Measurements from ENCODE around the gene MYH15. TPM values are rescaled to one million over a fixed set of nuclear protein-coding genes. Genes with fewer than 3 reads are reported as not detected.

Gene MYH15
- total RNA-seq, 4 donors from 2014 or later: under 0.01 to 0.22 TPM; not detected in 2

DNA sequence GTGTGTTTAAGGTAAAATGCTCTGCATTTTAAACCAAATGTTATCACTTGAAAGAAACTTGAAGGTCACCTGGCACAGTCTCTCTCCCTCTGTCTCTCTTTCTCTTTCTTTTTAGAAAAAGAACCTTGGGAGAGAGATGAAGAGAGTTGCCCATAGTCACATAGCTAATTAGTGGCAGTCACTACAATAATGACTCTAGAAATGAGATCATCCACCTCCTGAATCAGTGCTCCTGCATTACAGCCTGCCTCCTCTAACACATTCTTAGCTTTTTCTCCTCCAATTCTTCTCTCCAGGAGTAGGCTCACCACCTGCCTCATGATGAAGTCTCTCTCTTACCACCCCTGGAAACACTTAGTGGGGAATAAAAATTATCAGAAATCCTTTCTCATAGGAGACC is 2.5 kb downstream of the MYH15 start:
- TF ChIP-seq, protein P1, sequence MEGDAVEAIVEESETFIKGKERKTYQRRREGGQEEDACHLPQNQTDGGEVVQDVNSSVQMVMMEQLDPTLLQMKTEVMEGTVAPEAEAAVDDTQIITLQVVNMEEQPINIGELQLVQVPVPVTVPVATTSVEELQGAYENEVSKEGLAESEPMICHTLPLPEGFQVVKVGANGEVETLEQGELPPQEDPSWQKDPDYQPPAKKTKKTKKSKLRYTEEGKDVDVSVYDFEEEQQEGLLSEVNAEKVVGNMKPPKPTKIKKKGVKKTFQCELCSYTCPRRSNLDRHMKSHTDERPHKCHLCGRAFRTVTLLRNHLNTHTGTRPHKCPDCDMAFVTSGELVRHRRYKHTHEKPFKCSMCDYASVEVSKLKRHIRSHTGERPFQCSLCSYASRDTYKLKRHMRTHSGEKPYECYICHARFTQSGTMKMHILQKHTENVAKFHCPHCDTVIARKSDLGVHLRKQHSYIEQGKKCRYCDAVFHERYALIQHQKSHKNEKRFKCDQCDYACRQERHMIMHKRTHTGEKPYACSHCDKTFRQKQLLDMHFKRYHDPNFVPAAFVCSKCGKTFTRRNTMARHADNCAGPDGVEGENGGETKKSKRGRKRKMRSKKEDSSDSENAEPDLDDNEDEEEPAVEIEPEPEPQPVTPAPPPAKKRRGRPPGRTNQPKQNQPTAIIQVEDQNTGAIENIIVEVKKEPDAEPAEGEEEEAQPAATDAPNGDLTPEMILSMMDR (IDR thresholded peaks at IDR 0.05): no peak
- no peak for TF ChIP-seq POLR2A (IDR thresholded peaks at IDR 0.05)
- TF ChIP-seq EP300 (IDR thresholded peaks at IDR 0.05): no peak
- no peak for DNase-seq (ENCODE audit: low spot score in 2 of 2)
- Histone ChIP-seq H3K27me3 (no peaks in the 10 kb centered on the region), H3K9me3 (no peaks in the 10 kb centered on the region), H3K4me1 (no peaks in the 10 kb centered on the region), H3K27ac (no peak overlapping the region), H3K36me3 (no peaks in the 10 kb centered on the region), H3K4me3 (no peak overlapping the region)

DNA sequence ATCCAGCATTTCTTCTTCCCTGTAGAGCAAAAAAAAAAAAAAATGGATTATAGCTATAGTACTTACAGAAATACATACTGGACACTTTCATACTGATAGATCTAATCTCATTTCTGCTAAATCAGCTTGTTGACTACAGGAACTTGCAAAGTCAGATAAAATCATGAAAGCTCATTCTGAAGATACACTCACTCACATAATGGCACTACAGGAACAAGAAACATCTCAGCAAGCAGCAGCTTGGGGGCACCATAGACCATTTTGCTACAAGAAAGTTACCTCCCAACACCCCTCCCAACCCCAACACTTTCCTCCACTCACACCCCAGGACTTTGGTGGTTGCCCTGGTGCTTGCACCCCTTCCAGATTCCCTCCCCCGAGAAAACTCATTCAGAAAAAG is 4.6 kb downstream of the MYH15 start:
- no peaks in the 10 kb centered on the region for H3K9me3 ChIP-seq
- H3K27me3 ChIP-seq: no peaks in the 10 kb centered on the region
- DNase-seq (ENCODE audit: low spot score in 2 of 2): no peak
- H3K4me1 ChIP-seq: no peaks in the 10 kb centered on the region
- H3K27ac ChIP-seq: no peak overlapping the region
- no peak overlapping the region for H3K4me3 ChIP-seq
- WGBS, 2 donors: 85% methylated on average over 1 of the region's 1 CpG
- H3K36me3 ChIP-seq: no peaks in the 10 kb centered on the region
- TF ChIP-seq POLR2A (IDR thresholded peaks at IDR 0.05) (no peak), EP300 (IDR thresholded peaks at IDR 0.05) (no peak)
- TF ChIP-seq, protein P1 (IDR thresholded peaks at IDR 0.05): no peak

DNA sequence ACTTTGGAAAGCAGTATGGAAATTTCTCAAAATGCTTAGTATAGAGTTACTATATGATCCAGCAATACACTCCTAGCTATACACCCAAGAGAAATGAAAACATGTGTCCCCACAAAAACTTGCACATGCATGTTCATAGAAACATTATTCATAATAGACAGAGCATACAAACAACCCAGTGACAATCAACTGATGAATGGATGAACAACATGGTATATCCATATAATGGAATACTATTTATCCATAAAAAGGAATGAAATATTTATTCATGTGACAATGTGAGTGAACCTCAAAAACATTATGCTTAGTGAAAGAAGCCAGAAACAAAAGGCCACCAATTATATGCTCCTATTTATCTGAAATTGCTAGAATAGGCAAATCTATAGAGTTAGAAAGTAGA is 6.7 kb downstream of the MYH15 start:
- no peak for DNase-seq (ENCODE audit: low spot score in 2 of 2)
- no peaks in the 10 kb centered on the region for H3K27me3 ChIP-seq
- H3K27ac ChIP-seq: no peak overlapping the region
- no peak for TF ChIP-seq POLR2A (IDR thresholded peaks at IDR 0.05)
- TF ChIP-seq EP300 (IDR thresholded peaks at IDR 0.05): no peak
- TF ChIP-seq, protein P1 (IDR thresholded peaks at IDR 0.05): no peak
- no peak overlapping the region for H3K4me3 ChIP-seq
- H3K9me3 ChIP-seq: no peaks in the 10 kb centered on the region
- no peaks in the 10 kb centered on the region for H3K4me1 ChIP-seq
- H3K36me3 ChIP-seq: no peaks in the 10 kb centered on the region

DNA sequence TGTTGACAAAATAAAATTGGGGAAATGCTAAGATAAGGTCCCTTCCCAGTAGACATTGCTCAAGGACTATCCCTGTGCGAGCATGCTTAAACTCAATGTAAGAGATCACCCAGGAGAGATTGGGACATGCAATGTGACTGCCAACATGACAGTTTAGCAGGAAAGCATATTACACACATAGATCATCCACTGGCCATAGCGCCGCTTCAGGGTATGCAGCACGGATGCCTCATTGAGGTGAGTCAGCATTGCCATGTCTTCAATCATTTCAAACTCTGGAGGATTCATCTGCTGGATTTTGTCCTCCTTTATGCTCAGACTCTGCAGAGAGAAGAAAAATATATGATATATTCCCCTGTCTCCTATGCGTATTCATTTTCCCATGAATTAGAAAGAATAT is 8.9 kb downstream of the MYH15 start:
- DNase-seq (ENCODE audit: low spot score in 2 of 2): no peak
- no peaks in the 10 kb centered on the region for H3K36me3 ChIP-seq
- H3K9me3 ChIP-seq: no peaks in the 10 kb centered on the region
- no peak overlapping the region for H3K4me3 ChIP-seq
- H3K27ac ChIP-seq: no peak overlapping the region
- TF ChIP-seq, protein P1 (IDR thresholded peaks at IDR 0.05): no peak
- TF ChIP-seq POLR2A (IDR thresholded peaks at IDR 0.05): no peak
- TF ChIP-seq EP300 (IDR thresholded peaks at IDR 0.05): no peak
- no peaks in the 10 kb centered on the region for H3K27me3 ChIP-seq
- WGBS, 2 donors: 94 to 95% methylated on average over 5 of the region's 5 CpGs
- H3K4me1 ChIP-seq: no peaks in the 10 kb centered on the region

DNA sequence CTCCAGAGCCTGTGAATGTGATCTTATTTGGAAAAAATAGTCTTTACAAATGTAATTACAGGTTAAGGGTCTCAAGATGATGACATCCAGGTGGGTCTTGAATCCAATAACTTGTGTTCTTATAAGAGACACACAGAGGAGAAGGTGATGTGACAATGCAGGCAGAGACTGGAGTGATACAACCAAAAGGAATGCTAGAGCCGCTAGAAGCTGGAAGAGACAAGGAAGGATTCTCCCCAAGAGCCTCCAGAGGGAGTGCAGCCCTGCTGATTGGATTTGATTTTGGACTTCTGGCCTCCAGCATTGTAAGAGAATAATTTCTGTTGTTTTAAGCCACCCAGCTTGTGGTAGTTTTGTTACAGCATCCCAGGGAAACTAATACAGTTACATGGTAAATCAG is 9.7 kb downstream of the MYH15 start:
- TF ChIP-seq POLR2A (IDR thresholded peaks at IDR 0.05): no peak
- no peak for TF ChIP-seq EP300 (IDR thresholded peaks at IDR 0.05)
- TF ChIP-seq, protein P1 (IDR thresholded peaks at IDR 0.05): no peak
- 87 to 92% methylated on average over 1 of the region's 1 CpG for WGBS, 2 donors

More for the DNA sequence above, 9.7 kb downstream of the MYH15 start:
- Histone ChIP-seq H3K9me3 (no peaks in the 10 kb centered on the region), H3K27ac (no peak overlapping the region), H3K4me1 (peaks cover 0 to 4% (median 0%) of the 10 kb centered on the region in 4 donors), H3K27me3 (no peaks in the 10 kb centered on the region), H3K4me3 (no peak overlapping the region), H3K36me3 (no peaks in the 10 kb centered on the region)
- no peak for DNase-seq (ENCODE audit: low spot score in 2 of 2)

Measured in tibial nerve (tissue), 4 donors.